Measurements from ENCODE around the gene FADD.
A peak's percentile ranks its signal among the peaks of the same experiment; 100 is the strongest.

FADD gene

DNA sequence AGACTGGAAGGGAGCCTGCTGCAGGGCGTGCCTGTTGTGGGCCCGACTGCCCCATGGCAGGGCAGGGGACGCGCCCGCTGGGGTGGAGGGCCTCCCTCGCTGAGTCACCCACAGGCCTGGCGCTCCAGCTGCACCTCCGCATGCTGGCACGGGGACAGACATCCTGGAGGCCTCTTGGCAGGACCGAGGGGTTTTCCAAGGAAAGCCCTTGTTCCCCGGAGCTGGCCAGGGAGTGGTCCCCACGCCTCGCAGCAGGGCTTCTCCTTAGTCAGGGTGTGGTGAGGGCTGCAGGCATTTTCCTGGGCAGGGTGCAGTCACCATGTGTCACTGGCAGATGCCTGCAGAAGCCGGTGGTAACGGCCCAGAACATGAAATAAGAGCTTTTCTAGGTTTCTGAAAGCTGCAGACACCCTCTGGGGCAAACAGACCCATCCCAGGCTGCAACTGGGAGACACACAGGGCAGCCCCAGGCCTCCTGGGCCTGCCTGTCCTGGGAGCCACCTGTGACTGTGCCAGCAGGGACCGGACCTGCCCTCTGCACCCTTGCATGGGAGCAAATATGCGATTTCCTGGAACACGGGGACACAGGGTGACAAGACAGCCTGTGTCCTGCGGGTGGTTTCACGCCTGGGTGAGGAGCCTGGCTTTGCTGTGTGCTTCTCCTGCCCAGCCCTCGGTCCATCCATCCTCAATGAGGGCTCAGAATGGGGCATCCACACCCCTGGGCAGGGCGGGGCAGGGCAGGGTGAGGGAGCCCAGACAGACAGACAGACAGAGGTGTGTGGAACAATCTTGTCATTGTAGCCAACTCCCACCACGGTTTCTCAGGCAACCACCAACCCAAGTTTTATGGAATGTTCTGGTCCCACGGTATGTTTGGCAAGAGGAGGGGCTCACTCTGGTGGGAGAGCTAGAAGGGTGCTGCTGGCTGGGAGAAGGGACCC, 43.2 kb upstream of the FADD start:
- TF ChIP-seq NFIC (IDR thresholded peaks at IDR 0.05) (peak; percentile 97), EGR1 (IDR thresholded peaks at IDR 0.05) (peak; percentile 32; the same call in 1 of the 2 replicates), TCF12 (IDR thresholded peaks at IDR 0.05; ENCODE audit: low read depth) (peak; percentile 88), ZBTB7A (IDR thresholded peaks at IDR 0.05; ENCODE audit: low read depth) (peak; percentile 65), RAD21 (IDR thresholded peaks at IDR 0.05; ENCODE audit: low read depth) (peak; percentile 1; the same call in 1 of the 2 replicates), CEBPB (IDR thresholded peaks at IDR 0.05) (no peak), TAF1 (IDR thresholded peaks at IDR 0.05; ENCODE audit: low read depth) (no peak), YY1 (IDR thresholded peaks at IDR 0.05; ENCODE audit: low read depth) (no peak), EP300 (IDR thresholded peaks at IDR 0.05; ENCODE audit: borderline replicate concordance) (peak; percentile 69; the same call in 1 of the 2 replicates), CREB1 (IDR thresholded peaks at IDR 0.05; ENCODE audit: low read depth) (no peak), TEAD4 (IDR thresholded peaks at IDR 0.05) (peak; percentile 47), FOXM1 (IDR thresholded peaks at IDR 0.05; ENCODE audit: borderline replicate concordance, low read depth) (no peak)
- TF ChIP-seq, protein P1, sequence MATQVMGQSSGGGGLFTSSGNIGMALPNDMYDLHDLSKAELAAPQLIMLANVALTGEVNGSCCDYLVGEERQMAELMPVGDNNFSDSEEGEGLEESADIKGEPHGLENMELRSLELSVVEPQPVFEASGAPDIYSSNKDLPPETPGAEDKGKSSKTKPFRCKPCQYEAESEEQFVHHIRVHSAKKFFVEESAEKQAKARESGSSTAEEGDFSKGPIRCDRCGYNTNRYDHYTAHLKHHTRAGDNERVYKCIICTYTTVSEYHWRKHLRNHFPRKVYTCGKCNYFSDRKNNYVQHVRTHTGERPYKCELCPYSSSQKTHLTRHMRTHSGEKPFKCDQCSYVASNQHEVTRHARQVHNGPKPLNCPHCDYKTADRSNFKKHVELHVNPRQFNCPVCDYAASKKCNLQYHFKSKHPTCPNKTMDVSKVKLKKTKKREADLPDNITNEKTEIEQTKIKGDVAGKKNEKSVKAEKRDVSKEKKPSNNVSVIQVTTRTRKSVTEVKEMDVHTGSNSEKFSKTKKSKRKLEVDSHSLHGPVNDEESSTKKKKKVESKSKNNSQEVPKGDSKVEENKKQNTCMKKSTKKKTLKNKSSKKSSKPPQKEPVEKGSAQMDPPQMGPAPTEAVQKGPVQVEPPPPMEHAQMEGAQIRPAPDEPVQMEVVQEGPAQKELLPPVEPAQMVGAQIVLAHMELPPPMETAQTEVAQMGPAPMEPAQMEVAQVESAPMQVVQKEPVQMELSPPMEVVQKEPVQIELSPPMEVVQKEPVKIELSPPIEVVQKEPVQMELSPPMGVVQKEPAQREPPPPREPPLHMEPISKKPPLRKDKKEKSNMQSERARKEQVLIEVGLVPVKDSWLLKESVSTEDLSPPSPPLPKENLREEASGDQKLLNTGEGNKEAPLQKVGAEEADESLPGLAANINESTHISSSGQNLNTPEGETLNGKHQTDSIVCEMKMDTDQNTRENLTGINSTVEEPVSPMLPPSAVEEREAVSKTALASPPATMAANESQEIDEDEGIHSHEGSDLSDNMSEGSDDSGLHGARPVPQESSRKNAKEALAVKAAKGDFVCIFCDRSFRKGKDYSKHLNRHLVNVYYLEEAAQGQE (IDR thresholded peaks at IDR 0.05; ENCODE audit: low read depth) = no peak
- TF ChIP-seq, protein P2, sequence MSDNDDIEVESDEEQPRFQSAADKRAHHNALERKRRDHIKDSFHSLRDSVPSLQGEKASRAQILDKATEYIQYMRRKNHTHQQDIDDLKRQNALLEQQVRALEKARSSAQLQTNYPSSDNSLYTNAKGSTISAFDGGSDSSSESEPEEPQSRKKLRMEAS (IDR thresholded peaks at IDR 0.05) = peak; percentile 44
- TF ChIP-seq, protein P3, sequence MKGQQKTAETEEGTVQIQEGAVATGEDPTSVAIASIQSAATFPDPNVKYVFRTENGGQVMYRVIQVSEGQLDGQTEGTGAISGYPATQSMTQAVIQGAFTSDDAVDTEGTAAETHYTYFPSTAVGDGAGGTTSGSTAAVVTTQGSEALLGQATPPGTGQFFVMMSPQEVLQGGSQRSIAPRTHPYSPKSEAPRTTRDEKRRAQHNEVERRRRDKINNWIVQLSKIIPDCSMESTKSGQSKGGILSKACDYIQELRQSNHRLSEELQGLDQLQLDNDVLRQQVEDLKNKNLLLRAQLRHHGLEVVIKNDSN (IDR thresholded peaks at IDR 0.05) = no peak

DNA sequence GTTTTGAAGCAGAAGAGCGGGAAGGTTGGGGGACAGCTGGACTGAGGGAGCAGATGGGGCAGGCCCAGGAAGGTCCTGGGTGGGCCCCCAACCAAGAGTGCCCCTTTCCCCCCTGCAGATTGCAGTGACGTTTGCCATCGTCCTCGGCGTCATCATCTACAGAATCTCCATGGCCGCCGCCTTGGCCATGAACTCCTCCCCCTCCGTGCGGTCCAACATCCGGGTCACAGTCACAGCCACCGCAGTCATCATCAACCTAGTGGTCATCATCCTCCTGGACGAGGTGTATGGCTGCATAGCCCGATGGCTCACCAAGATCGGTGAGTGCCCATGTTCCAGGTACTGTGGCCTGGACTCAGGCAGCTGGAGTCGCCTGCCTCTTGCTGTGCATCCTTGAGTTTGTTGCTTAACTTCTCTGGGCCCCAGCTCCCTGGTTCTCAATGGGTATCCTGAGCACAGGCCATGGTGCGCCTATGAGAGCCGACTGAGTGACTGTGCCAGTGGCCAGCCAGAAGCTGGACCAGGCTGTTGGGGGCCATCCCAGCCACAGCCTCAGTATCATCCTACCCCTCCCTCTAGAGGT, 42.0 kb upstream of the FADD start:
- TF ChIP-seq ZBTB7A (IDR thresholded peaks at IDR 0.05; ENCODE audit: low read depth) (no peak), EP300 (IDR thresholded peaks at IDR 0.05; ENCODE audit: borderline replicate concordance) (no peak), TCF12 (IDR thresholded peaks at IDR 0.05; ENCODE audit: low read depth) (no peak), CREB1 (IDR thresholded peaks at IDR 0.05; ENCODE audit: low read depth) (no peak), YY1 (IDR thresholded peaks at IDR 0.05; ENCODE audit: low read depth) (no peak), EGR1 (IDR thresholded peaks at IDR 0.05) (no peak), TAF1 (IDR thresholded peaks at IDR 0.05; ENCODE audit: low read depth) (no peak)
- TF ChIP-seq, protein P2 (IDR thresholded peaks at IDR 0.05) = no peak
- TF ChIP-seq, protein P1 (IDR thresholded peaks at IDR 0.05; ENCODE audit: low read depth) = no peak

DNA sequence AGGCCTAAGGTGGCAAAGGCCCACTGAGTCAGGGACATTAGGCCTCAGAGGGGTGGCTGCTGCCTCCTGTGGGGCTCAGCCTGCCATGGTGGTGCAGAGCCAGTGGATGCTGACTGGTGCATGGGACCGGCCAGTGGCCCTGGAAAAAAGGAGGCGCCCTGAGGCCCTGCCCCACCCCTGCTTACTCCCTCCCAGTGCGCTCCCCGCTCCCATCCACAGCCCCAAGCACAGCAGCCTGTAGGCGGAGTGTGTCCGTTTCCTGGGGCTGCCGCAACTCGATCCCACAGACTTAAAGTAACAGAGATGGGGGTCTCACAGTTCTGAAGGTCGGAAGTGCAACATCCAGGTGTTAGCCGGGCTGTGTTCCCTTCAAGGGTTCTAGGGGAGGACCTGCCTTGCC, 38.4 kb upstream of the FADD start:
- no peak for TF ChIP-seq TEAD4 (IDR thresholded peaks at IDR 0.05)
- no peak for TF ChIP-seq ZBTB7A (IDR thresholded peaks at IDR 0.05; ENCODE audit: low read depth)
- TF ChIP-seq, protein P2 (IDR thresholded peaks at IDR 0.05) = no peak
- no peak for TF ChIP-seq TAF1 (IDR thresholded peaks at IDR 0.05; ENCODE audit: low read depth)
- TF ChIP-seq RAD21 (IDR thresholded peaks at IDR 0.05; ENCODE audit: low read depth) = no peak
- TF ChIP-seq NFIC (IDR thresholded peaks at IDR 0.05) = no peak
- no peak for TF ChIP-seq FOXM1 (IDR thresholded peaks at IDR 0.05; ENCODE audit: borderline replicate concordance, low read depth)
- TF ChIP-seq EP300 (IDR thresholded peaks at IDR 0.05; ENCODE audit: borderline replicate concordance) = no peak
- no peak for TF ChIP-seq CEBPB (IDR thresholded peaks at IDR 0.05)
- no peak for TF ChIP-seq CREB1 (IDR thresholded peaks at IDR 0.05; ENCODE audit: low read depth)
- no peak for TF ChIP-seq TCF12 (IDR thresholded peaks at IDR 0.05; ENCODE audit: low read depth)

DNA sequence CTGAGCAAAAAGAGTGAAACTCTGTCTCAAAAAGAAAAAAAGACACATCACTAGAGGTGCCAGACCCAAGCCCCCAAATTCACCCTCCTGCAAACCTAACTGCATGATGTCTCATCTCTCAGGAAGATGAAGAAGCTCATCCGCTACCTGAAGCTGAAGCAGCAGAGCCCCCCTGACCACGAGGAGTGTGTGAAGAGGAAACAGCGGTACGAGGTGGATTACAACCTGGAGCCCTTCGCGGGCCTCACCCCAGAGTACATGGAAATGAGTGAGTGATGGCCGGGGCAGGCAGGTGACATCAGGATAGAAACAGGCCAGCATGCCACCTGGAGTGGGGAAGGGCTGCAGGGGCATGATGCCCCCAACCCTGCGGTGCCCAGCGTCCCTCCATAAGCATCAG, 36.0 kb upstream of the FADD start:
- TF ChIP-seq RAD21 (IDR thresholded peaks at IDR 0.05; ENCODE audit: low read depth) (no peak), CREB1 (IDR thresholded peaks at IDR 0.05; ENCODE audit: low read depth) (no peak), TCF12 (IDR thresholded peaks at IDR 0.05; ENCODE audit: low read depth) (no peak), ZBTB7A (IDR thresholded peaks at IDR 0.05; ENCODE audit: low read depth) (no peak), FOXM1 (IDR thresholded peaks at IDR 0.05; ENCODE audit: borderline replicate concordance, low read depth) (no peak), EGR1 (IDR thresholded peaks at IDR 0.05) (no peak), CEBPB (IDR thresholded peaks at IDR 0.05) (no peak), TEAD4 (IDR thresholded peaks at IDR 0.05) (no peak), EP300 (IDR thresholded peaks at IDR 0.05; ENCODE audit: borderline replicate concordance) (no peak), YY1 (IDR thresholded peaks at IDR 0.05; ENCODE audit: low read depth) (no peak), NFIC (IDR thresholded peaks at IDR 0.05) (no peak), TAF1 (IDR thresholded peaks at IDR 0.05; ENCODE audit: low read depth) (no peak)
- TF ChIP-seq, protein P3 (IDR thresholded peaks at IDR 0.05) = no peak
- TF ChIP-seq, protein P1 (IDR thresholded peaks at IDR 0.05; ENCODE audit: low read depth) = no peak
- TF ChIP-seq, protein P2 (IDR thresholded peaks at IDR 0.05) = no peak

Data from Ishikawa (cell line).